Testis (tissue), 3 donors: ENCODE results near the gene MARK2. TPM values are rescaled to one million over a fixed set of nuclear protein-coding genes. Genes with fewer than 3 reads are reported as not detected.
A peak's percentile ranks its signal among the peaks of the same experiment; 100 is the strongest.

Source experiments
- DNase-seq: peaks from one replicate; pipeline ENCODE4 v3.0.0-alpha.2; 2019
- H3K27ac ChIP-seq, 2 donors: fragments of 200-600 bp; sonication (generic); one replicate each; pipeline ENCODE4 v1.5.1; 2019
- H3K27me3 ChIP-seq: fragments of 200-600 bp; sonication (generic); one replicate; pipeline ENCODE4 v1.5.1; 2019
- H3K36me3 ChIP-seq: fragments of 200-600 bp; sonication (generic); one replicate; pipeline ENCODE4 v1.5.1; 2017; ENCODE audit warnings: low read depth; ENCODE audit errors: missing control alignments
- H3K4me1 ChIP-seq: fragments of 200-600 bp; sonication (generic); one replicate; pipeline ENCODE4 v1.5.1; 2019
- H3K4me3 ChIP-seq, 2 donors: fragments of 200-600 bp; sonication (generic); one replicate each; pipeline ENCODE4 v1.5.1; 2017 to 2019
- H3K9me3 ChIP-seq: fragments of 200-600 bp; sonication (generic); one replicate; pipeline ENCODE4 v1.5.1; 2017
- POLR2A ChIP-seq: fragments of 450-650 bp; IDR thresholded peaks from one replicate; pipeline ENCODE4 v1.6.1; 2017; ENCODE audit warnings: antibody characterized with exemption, mild to moderate bottlenecking, moderate library complexity
- WGBS, 2 donors: methylation state at CpG; one replicate each; pipeline ENCODE4 v1.1.5; 2018; 5-methylcytosine and 5-hydroxymethylcytosine counted together
- intact Hi-C: fragments of 100-400 bp; cut with DNase I; formaldehyde crosslinking; loops from one replicate; pipeline ENCODE4 v1.15.1; 2023; ENCODE audit warnings: low total_unique reads
- polyA plus RNA-seq: library from polyadenylated mRNA; stranded (reverse); fragments of 350-450 nt; fragmentation: Illumina TruSeq; extraction: RNeasy Lipid Tissue Mini Kit (QIAGEN cat#74804); gene quantifications from one replicate; pipeline ENCODE4 v1.2.3, GENCODE V29; 2014; ENCODE audit warnings: low read depth, low replicate concordance; ENCODE audit not compliant: insufficient read depth
- total RNA-seq, 2 donors: library from RNA; depleted of rRNA; stranded (reverse); fragments of >200 nt; gene quantifications; one replicate each; pipeline ENCODE4 v1.2.3, GENCODE V29; 2016
- TF ChIP-seq, protein P1 (sequence below), 3 experiments: fragments of 450-650 bp in 2 of 3; fragments of 200-600 bp in 1 of 3; sonication (generic) in 1 of 3; IDR thresholded peaks; one replicate each; pipeline ENCODE4 v1.5.1; 2016 to 2019; ENCODE audit warnings: antibody characterized with exemption in 3 of 3, mild to moderate bottlenecking in 2 of 3, moderate library complexity in 1 of 3

Gene MARK2
- total and polyA plus RNA-seq, 3 donors from 2014 or later: 24.7 to 52.8 (median 51.7) TPM

DNA sequence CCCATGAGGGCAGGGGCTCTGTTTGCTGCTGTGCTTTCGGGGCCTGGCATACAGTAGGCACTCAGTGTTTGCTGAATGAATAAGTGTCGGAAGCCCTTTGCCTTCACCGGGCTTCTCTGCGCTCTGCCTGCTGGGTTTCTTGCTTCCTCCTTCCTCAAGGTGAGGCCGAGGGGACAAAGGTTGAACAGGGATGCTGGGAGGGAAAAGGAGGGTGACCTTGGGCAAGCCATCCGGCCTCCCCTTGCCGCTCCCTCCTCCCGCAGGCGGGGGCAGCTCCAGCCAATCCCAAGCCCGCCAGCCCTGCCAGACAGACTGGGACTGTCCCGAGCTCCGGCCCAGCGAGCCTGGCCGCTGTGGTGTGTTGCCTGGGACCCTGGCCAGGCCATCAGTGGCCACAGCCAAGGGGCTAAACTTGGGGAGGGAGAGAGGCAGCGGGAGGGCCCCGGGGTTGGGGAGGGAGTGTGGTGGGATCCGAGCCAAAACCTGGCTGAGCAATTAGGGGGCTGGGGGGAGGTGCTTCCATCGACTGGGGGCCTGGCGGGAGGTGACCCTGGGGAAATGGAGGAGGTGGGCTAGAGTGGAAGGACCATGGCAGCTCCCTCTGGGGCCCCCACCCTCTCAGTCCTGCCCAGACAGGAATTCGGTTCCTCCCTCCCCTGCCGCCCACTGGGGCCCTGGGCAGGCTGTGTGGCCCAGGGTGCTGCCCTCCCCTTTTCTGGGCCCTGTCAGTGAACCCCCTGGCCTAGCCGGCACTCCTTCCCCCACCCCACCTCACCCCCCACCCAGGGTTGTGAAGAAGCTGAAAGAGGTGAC lies 81.4 kb downstream of the MARK2 start:
- Histone ChIP-seq H3K27ac (no peak overlapping the region), H3K27me3 (no peaks in the 10 kb centered on the region), H3K36me3 (no peaks in the 10 kb centered on the region), H3K4me3 (peak overlapping the region; percentile 13 to 26), H3K4me1 (peaks cover 49% of the 10 kb centered on the region), H3K9me3 (no peaks in the 10 kb centered on the region)
- no peak for TF ChIP-seq POLR2A
- TF ChIP-seq, protein P1, sequence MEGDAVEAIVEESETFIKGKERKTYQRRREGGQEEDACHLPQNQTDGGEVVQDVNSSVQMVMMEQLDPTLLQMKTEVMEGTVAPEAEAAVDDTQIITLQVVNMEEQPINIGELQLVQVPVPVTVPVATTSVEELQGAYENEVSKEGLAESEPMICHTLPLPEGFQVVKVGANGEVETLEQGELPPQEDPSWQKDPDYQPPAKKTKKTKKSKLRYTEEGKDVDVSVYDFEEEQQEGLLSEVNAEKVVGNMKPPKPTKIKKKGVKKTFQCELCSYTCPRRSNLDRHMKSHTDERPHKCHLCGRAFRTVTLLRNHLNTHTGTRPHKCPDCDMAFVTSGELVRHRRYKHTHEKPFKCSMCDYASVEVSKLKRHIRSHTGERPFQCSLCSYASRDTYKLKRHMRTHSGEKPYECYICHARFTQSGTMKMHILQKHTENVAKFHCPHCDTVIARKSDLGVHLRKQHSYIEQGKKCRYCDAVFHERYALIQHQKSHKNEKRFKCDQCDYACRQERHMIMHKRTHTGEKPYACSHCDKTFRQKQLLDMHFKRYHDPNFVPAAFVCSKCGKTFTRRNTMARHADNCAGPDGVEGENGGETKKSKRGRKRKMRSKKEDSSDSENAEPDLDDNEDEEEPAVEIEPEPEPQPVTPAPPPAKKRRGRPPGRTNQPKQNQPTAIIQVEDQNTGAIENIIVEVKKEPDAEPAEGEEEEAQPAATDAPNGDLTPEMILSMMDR (IDR thresholded peaks at IDR 0.05): no peak
- intact Hi-C loops: no loop called here
- DNase-seq: peak; percentile 73
- WGBS, 2 donors: 11 to 20% methylated on average over 10 to 22 of the region's 22 CpGs

DNA sequence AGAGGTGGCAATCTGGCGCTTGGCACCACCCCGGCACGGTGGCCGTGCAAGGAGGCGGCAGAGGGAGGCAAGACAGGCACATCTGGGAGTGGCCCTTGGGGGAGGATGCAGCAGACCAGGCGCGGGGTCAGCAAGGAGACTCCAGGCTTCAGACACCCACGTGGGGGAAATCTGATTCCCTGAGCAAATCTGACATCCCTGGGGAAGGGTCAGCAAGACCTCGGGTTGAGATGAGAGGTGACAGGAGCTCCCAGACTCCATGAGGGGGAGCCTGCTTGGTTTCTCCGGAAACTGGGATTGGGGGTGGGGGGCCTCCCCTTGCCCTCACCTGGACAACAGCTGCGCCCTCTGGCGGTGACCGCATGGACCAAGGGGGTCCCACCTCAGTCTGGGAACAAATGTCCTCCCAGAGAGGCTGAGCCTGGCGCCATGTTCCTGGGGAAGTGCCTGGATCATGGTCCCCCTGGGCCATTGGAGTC lies 82.1 kb downstream of the MARK2 start:
- DNase-seq: no peak
- H3K9me3 ChIP-seq: no peaks in the 10 kb centered on the region
- no peaks in the 10 kb centered on the region for H3K27me3 ChIP-seq
- H3K36me3 ChIP-seq: no peaks in the 10 kb centered on the region
- H3K27ac ChIP-seq: no peak overlapping the region
- WGBS, 2 donors: 55 to 56% methylated on average over 10 to 14 of the region's 14 CpGs
- no peak for TF ChIP-seq POLR2A
- TF ChIP-seq, protein P1 (IDR thresholded peaks at IDR 0.05): peak in 2 of 3 experiments; percentile 7 to 9
- no peak overlapping the region for H3K4me3 ChIP-seq
- peaks cover 43% of the 10 kb centered on the region for H3K4me1 ChIP-seq
- intact Hi-C loops: no loop called here

DNA sequence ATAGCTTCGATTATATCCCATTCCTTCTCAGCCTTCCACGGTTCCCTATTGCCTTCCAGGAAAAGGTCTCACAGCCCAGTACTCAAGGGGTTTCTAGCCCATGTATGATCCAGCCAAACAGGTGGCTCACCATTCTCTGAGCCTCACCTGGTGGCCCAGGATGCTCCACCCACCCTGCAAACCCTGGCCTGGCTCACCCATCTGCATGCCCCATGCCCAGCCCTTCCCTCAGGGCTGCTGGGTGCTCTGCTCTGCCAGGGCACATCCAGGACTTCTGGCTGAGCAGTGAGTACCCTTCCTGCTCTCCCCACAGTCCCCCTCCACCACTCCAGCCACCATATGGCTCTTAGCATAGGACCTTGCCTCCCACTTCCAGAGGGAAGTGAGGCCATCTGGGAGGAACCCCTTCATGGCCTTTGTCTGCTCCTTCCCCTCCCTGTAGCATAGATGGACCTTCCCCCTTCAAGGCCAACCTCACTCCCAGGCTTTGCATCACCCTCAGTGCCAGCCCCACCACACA lies 83.8 kb downstream of the MARK2 start:
- no peak for DNase-seq
- H3K27me3 ChIP-seq: no peaks in the 10 kb centered on the region
- TF ChIP-seq, protein P1 (IDR thresholded peaks at IDR 0.05): no peak
- TF ChIP-seq POLR2A: no peak
- H3K36me3 ChIP-seq: no peaks in the 10 kb centered on the region
- no peak overlapping the region for H3K4me3 ChIP-seq
- H3K27ac ChIP-seq: no peak overlapping the region
- H3K4me1 ChIP-seq: peaks cover 30% of the 10 kb centered on the region
- intact Hi-C loops: no loop called here
- H3K9me3 ChIP-seq: no peaks in the 10 kb centered on the region
- 73 to 79% methylated on average over 2 of the region's 2 CpGs for WGBS, 2 donors

DNA sequence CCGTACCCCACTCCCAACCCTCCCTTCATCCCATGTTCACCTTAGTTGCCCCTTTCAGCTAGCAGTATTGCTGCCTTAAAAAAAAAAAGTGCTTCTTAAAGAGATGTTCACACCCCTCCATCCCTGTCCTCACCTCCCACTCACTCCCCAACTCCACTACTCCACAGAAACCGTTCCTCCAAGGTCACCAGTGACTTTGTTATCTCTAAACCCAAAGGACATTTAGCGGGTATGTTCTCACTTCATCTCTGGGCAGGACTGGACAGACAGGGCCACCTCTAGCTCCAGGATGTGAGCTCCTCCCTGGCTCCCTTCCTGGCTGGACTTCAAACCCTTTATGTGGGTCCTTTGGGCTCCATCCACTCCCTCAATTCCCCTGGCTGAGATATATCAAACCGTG lies 84.4 kb downstream of the MARK2 start:
- Histone ChIP-seq H3K36me3 (no peaks in the 10 kb centered on the region), H3K27ac (no peak overlapping the region), H3K4me3 (no peak overlapping the region), H3K9me3 (no peaks in the 10 kb centered on the region), H3K27me3 (no peaks in the 10 kb centered on the region), H3K4me1 (peaks cover 26% of the 10 kb centered on the region)
- WGBS, 2 donors: 31 to 46% methylated on average over 4 of the region's 4 CpGs
- no peak for DNase-seq
- intact Hi-C loops: no loop called here
- TF ChIP-seq, protein P1 (IDR thresholded peaks at IDR 0.05): no peak
- no peak for TF ChIP-seq POLR2A
